HS-5 (cell line): ENCODE measurements around the gene CACNA1B.
A peak's percentile ranks its signal among the peaks of the same experiment; 100 is the strongest.

Source experiments
- DNase-seq: peaks from one replicate; pipeline ENCODE4 v3.0.0-alpha.2; 2012; ENCODE audit warnings: low read depth

The CACNA1B gene

DNA sequence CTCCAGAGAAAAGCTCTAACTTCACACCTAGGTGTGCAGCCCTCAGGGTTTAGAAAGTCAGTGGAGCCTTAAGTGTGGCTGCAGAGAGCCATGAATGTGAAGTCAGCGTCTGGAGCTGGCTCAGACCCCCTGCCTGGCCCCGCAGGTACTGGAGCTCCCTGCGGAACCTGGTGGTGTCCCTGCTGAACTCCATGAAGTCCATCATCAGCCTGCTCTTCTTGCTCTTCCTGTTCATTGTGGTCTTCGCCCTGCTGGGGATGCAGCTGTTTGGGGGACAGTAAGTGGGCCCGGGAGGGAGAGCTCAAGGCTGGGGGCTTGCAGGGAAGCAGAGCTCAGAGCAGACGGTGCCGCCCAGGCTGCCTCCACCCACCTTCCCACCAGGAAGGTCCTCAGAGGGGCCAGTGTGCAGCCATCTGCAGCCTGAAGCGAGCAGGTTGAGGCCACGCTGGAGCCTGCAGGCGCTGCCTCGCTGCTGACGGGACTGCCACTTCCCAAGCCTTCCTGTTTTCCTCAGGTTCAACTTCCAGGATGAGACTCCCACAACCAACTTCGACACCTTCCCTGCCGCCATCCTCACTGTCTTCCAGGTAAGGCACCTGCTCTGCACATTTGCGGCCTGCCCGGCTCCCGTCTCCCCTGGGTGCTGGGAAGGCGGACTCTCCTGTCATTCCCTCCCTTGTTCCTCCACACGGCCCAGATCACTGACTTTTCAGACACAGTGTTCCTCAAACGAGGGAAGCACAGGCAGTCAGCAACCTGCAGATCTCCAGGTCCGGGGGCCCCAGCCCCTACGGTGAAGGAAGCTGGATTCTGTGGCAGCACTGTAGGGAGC is 108.9 kb downstream of the CACNA1B start:
- DNase-seq = no peak

DNA sequence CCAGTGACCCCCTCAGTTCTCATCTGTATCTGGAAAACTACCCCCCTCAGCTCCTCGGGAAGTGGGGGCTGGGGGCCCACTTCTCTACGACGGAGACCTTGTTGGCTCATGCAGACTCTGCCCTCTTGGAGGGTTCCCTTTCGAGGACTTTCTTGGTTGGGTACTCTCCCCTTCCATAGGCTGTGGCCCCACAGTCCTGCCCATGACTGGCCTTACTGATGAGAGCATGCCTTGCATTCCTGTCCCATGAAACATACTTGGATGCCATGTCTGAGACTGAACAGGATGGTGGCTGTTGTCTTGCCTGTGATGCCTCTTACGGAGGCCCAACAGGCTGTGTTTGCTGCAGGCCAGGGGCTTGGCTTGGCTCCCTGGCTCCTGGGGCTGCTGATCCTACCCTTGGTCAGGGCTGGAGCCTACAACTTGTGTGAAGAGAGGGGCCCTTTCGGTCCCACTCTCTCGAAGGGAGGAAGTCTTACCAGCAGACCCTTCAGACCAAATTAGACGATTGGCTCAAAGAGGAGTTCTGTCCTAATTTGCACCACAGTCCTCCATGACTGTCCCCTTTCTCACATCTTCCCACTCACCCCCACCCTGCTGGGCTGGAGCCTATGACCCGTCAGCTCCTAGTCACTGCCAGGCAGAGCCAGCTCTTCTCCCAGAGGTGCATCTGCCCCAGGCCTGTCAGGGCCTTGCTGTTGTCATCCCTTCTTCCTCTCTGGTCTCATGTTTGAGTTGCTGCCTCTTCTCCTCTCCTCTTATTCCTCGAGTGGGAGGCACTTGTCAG is 109.9 kb downstream of the CACNA1B start:
- peak; percentile 16 for DNase-seq

DNA sequence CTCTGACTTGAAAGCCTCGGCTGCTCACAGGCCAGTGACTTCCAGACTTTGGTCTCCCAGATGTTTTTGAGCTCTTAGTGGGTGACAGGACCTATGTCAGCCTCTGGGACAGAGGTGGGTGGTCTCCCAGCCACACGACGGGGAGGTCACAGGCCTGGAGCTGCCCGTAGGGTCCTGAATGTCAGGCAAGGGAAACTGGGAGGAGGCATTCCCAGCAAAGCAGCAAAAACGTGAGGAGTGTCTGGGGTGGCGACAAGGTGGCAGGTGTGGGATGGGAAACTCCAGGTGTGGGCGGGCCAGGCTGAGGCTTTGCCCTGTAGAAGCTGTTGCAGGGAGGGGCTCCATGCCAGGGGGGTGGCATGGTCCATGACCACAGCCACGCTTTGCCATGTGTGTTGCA is 110.5 kb downstream of the CACNA1B start:
- no peak for DNase-seq

DNA sequence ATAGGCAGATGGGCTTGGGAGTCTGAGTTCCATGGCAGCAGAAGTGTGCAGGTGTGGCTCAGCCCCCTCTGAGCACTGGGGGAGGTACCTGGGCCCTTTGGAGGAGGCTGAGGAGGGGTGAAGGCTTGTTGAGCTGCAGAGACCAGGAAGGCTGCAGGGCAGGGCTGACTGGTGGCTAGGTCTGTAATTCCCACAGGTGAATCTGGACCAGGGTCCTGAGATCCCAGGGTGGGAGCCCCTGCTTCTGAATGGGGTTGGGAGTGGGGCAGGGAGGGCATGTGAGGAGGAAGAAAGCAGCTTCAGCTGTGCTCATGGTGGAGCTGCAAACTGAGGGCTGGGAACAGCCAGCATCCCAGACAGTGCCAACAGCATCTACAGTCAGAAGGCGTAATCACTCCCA is 111.1 kb downstream of the CACNA1B start:
- no peak for DNase-seq

DNA sequence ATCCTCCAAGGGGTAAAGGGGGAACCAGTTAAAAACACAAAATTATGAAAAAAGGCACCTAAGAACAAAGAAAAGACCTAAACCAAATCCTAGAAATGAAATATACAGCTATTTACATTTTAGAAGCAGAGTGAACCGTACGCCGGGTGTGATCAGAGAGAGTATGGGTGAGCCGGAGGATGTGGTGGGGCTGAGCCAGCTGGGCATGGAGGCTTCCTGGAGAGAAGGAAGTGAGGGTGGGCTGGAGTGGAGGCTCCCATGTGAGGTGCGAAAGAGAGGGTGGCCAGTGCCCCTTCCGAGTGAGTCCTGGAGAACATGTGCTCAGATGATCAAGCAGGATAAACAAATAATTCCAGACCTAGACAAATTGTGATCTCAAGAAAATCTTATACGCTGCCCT is 111.6 kb downstream of the CACNA1B start:
- DNase-seq = no peak

DNA sequence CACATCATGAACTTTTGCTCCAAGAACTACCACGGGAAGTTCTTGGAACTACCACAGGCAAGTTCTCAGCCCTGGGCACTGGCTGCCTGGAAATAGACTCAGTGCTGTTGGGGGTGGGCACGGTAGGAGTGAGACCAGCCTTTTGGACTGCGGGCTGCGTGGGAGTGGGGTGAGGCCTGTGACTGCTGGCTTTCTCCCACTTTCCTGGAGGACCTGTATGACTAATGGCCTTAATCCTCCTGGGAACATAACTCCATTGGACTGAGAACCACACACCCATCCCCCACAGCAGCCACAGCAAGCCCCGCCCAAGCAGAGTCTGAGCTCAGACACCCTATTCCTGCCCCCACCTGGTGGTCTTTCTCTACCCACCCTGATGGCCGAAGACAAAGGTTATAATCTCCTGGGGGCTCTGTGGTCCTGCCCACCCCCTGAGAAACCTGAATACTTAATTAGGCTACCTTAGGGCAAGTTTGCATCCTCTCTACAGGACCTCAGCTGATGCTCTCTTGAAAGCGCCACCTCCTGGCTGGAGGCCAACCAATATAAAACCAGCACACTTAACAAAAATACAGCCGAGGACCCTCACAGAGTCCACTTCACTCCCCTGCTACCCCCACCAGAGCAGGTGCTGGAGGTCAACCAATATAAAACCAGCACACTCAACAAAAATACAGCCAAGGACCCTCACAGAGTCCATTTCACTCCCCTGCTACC is 112.6 kb downstream of the CACNA1B start:
- DNase-seq = no peak

DNA sequence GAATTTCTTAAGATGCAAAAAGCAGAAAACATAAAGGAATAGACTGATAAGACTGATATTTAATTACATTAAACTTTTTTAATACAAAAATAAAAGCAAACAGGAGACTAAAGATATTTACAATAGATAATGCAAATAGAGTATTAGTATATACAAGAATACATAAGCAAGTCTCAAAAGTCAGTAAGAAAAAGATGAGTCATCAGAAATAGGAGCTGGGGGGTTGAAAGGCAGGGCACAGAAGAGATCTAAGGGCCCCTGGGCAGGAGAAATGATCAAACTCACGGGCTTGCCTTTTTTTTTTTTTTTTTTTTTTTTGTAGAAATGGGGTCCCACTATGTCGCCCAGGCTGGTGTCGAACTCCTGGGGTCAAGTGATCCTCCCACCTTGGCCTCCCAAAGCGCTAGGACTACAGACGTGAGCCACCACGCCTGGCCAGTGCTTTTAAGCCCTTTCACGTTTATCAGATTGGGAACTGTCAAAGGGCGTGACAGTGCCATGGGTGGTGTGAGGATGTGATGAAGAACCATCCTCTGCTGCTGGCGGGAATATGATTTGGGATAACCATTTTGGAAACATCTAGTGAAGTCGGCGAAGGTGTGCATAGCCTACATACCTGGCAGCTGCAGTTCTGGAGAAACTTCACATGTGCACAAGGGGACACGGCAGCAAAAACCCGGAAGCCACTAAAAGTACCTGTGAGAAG is 126.1 kb downstream of the CACNA1B start:
- DNase-seq = no peak

DNA sequence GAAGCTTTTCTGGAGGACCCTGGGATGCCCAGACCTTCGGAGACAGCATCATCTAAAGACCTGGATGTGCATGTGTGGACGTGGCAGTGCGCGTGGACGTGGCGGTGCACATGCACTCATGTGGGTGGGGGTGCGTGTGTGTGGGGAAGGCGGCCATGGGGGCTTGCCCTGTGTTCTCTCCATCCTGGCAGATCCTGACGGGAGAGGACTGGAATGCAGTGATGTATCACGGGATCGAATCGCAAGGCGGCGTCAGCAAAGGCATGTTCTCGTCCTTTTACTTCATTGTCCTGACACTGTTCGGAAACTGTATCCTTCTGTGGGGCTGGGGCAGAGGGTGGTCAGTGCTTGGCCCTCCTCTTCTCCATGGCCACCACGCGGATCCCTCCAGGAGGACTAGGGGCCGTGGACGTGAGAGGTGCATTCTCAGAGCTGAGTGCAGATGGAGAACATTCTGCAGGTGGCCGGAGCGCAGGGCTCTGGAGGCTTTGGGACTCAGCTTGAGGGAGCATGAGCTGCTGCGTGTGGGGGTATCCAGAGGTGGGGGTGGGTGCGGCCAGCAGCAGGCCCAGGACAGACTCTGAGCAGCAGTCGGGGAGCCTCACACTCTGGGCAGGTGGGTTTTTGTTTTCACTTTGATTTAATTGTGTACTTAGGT is 129.1 kb downstream of the CACNA1B start:
- no peak for DNase-seq

DNA sequence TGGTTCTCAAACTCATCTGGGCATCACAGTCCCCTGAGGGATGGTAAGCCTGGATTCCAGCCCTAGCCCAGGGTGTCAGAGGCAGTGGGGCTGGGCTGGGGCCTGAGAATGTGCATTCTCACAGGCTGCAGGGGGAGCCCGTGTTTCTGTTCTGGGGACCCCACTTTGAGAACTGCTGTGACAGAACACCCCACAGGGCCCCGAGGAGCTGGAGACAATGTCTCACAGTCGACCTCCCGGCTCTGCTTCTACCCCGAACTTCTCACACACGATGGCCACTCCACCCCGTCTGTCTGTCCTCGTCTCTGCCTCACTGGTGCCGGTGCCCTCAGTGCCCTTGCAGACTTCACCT is 130.0 kb downstream of the CACNA1B start:
- no peak for DNase-seq

DNA sequence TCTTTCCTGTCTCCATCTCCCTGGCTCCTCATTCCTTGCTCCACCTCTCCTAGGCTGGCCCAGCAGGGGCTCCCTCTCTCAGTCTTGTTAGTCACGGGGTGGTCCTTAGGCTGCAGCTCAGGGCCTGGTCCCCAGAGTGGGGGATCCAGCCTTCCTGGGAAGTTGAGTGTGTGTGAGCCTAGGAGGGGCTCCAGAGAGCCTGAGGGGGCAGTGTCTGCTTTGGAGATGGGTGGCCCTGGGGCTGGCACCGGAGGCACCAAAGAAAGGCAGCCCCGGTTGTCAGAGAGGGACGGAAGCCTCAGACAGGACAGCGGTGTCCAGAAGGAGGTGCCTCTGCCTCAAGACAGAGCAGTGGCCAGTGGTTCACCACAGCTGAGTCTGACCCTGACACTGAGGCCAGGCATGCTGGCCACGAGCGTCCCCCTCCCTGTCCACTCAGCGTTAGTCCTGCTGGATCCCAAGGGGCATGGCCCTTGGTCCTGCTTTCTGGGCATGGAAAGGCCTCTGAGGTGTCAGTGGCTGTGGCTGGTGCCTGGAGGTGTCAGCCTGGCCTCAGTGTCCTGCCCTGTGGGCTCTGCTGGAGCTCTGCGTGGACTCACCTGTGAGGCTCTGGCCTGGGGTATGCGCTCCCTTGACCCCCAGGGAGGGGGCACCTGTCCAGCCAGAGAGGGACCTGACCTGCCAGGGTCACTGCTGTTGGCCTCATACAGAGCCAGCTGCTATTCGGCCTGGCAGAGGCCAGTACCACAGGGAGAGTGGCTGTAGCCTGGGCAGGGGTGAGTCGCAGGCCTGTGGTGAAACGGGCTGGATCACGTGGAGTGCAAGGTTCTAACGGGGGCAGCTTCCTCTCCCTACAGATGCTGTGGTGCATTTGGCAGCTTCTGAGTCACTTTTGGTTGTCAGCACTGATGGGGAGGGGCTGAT is 130.6 kb downstream of the CACNA1B start:
- DNase-seq = peak; percentile 43

DNA sequence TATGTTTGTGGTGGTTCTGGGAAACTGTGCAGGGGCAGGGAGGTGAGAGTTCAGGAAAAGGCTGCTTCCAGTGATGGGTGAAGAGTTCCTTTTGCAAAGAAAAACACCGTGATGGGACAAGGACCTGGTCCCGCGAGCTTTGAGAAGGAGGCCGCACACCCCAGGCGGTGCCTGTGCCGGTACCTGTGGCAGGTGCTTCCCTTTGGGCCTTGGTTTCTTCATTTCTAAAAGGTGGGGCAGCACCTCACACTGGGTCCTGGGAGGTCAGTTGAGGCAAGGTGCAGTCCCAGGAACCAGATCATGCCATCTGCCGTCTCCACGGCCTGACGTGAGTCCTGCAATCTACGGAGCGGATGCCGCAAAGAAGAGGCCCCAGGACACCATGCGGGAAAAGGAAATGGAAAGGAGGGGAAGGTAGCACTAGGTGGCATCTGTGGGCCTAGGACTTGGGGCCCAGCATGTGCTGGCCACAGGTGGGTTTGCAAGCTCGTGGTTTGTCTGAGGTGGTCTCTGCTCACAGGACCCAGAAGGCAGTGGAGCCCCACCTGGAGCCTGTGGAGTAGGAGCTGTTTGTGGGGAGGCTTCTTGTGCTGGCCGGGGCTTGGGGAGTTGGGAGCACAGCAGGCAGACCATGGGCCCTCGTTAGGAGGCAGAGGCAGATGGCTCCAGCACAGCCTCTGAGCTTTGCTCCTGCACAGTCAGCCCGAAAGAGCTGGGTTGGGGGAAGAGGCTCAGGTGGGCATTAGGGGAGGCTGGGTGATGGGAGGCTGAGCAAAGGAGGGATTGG is 131.6 kb downstream of the CACNA1B start:
- DNase-seq = no peak

DNA sequence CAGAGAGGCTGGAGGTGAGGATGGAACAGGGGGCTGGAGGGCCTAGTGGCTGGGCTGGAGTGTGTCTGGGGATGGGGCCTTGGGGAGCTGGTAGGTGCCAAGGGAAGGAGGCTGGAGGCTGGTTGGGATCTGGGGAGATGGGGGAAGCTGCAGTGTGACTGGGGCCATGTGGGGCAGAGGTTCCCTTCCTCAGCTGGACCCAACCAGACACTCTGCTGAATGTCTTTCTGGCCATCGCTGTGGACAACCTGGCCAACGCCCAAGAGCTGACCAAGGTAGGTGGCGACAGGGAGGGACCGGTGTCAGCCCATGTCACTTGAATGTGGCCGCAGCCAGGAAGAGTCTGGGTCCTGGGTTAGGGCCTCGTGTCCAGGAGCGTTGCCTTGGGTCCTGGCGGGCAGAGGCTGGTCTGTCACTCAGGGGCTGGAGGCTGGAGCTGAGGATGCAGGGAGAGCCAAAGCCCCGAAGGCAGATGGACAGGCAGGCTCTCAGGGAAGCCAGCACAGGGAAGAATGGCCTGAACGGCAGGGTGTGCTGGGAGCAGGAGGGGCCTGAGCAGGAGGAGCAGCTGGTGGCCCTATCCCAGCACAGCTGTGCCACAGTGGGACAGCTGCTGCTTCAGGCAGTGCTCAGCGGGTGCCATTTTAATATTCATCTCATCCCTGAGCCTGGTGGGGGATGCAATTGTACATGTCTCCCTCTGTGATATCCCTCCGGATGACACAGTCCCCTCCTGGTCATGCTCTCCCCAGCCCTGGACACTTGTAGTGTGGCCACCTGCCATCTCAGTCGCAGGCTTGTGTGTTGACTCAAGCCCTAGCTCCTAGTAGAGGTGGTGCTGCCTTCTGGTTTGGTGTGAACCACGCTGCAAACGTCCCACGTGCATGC is 132.5 kb downstream of the CACNA1B start:
- DNase-seq = no peak

DNA sequence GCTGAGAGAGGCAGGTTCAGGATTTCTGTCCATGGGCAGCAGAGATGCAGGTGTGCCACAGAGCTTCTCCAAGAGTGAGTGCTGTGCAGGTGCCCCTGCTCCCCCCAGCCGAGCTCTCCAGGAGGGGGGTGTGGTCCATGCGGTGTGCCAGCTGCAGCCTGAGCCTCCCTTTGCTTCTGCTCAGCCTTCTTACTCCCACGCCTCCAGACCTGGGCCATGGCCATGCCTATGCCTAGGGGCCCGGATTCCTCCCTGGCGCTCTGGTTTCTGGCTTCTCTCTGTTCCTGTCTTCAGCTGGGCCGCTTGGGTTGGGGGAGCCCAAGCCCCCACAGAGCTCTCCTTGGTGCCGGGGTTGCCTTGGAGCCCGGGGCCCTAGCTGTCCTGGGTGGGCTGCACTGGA is 133.3 kb downstream of the CACNA1B start:
- DNase-seq = no peak

DNA sequence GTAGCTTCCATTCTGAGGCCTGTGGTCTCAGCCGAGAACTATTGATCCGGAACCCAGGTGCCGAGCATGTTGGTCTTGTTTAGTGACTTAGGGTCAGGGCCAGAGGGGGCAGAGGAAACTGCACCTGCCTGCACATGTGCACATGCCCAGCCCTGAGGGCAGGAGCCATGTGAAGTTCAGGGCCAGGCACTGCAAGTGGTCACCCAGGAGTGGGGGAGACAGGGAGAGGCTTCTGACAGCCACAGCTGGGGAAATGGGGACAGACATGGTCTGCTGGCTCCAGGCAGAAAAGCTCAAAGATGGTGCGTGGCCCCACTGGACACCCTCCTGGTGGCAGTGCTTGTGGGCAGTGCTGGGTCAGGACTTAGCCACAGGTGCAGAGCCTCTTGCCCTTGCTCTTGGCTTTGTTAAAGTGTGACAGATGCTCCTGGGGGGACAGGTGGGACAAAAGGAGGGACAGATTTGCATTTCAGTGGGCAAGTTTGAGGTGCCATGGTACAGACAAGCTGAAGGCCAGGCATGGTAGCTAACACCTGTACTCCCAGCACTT is 134.4 kb downstream of the CACNA1B start:
- no peak for DNase-seq

DNA sequence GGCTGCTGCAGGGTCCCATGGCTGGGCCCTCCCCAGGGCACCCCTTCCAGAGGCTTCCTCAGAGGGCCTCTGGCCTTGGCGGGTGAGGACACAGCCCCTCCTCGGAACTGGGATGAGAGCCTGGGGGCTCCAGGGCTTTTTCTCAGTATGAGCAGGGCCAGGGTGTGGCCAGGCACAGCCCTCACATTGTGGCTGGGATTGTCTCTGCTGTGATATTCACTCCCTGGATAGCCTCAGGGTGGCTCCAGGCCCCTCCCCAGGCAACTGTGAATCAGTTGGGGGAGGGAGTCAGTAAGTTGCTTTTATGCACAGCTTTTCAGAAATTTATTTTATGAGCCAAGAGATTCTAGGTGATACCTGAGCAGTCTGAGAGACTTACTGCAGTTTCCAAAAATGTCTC is 135.7 kb downstream of the CACNA1B start:
- DNase-seq = no peak

DNA sequence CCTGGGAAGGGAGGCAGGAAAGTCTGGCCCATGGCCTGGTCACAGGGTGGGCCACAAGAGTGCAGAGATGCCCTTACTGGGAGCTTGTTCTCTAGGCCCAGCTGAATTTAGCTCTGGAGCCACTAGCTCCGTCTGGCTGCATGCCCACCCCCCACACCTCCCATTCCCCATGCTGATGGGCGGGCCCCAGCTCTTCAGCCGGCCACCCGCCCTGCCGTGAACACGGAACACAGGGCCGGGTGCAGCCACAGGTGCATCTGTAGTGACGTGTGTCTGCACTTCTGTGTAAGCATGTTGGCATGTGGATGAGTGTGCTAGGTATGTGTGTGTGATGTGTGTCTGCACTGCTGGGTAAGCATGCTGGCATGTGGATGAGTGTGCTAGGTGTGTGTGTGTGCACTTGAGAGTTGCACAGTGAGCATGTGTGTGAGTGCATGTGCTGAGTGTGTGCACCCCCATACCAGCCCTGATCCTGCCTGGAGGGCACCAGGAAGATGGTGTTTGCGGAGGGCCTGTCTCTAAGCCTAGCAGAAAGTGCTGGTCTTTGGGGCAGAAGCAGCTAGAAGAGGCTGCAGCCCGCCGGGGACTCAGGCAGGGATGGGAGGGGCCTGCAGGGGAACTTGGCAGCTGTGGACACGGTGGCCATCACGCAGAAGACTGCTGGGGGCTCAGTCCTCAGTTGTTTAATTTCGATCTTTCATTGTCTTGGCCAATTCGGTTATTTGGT is 136.4 kb downstream of the CACNA1B start:
- DNase-seq = no peak

DNA sequence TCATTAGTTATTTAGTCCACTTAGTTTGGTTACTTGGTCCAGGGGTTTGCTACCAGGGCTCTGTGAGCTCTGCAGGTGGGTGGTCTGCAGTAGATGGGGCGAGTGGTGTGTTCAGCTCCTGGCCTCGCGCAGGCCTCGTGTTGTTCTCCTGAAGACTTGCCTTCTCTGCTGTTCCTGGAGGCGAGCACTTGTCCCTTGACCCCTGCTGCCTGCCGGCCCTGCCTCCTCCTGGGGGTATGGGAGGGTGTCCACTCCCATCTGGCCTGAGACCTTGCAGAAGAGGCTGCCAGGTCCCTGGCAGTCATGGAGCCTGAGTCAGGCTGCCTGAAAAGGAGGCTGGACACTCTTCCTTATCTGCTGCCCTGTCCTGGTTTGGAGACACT is 137.0 kb downstream of the CACNA1B start:
- no peak for DNase-seq
